ENCODE results near the gene FUT8. TPM values are rescaled to one million over a fixed set of nuclear protein-coding genes. Genes with fewer than 3 reads are reported as not detected.

FUT8 gene
- total and polyA plus RNA-seq, 2 of the 8 experiments (the other 6 are each of a cell fraction or from before 2014, with no cell fraction given) = 10.5 to 25.1 TPM

- H3K18ac ChIP-seq (ENCODE audit: extremely low read depth, low read length) = no peak overlapping the region
- H2AFZ ChIP-seq (ENCODE audit: low read length) = no peak overlapping the region
- no peak for DNase-seq (ENCODE audit: low read depth in 1 of 2, low spot score in 2 of 2)
- H4K5ac ChIP-seq (ENCODE audit: insufficient read length, low read depth, low read length) = no peak overlapping the region
- no peak overlapping the region for H3K27ac ChIP-seq (ENCODE audit: low read depth, low read length)
- H4K20me1 ChIP-seq (replicated peaks in 1 of 2; ENCODE audit: control insufficient read depth in 1 of 2, insufficient read depth in 2 of 2, low read length in 2 of 2) = peaks cover 0 to under 1% of the 10 kb centered on the region in 2 experiments
- no peak overlapping the region for H3K9ac ChIP-seq (replicated peaks in 1 of 4; ENCODE audit: extremely low read depth in 1 of 4, low read depth in 3 of 4, low read length in 3 of 4)
- H3K4me2 ChIP-seq (ENCODE audit: insufficient read depth in 1 of 2, low read depth in 2 of 2, low read length in 2 of 2) = no peak overlapping the region
- H2BK120ac ChIP-seq (replicated peaks; ENCODE audit: low read depth, low read length) = no peak overlapping the region
- no peak overlapping the region for H2BK15ac ChIP-seq (ENCODE audit: low read length)
- WGBS, 2 experiments (ENCODE audit: extremely low coverage in 1 of 2, insufficient coverage in 1 of 2, insufficient read length in 1 of 2, insufficient replicate concordance in 2 of 2, low coverage in 1 of 2, low lambda C conversion rate in 2 of 2, missing lambda C conversion rate in 1 of 2) = 11% methylated on average over 1 of the region's 1 CpG; no CpG with 5 or more reads in 1 of the 2 experiments
- no peak overlapping the region for H3K4me3 ChIP-seq (ENCODE audit: extremely low read depth in 1 of 4, insufficient read depth in 2 of 4, low read depth in 3 of 4, low read length in 4 of 4)
- no peaks in the 10 kb centered on the region for H3K79me1 ChIP-seq (ENCODE audit: low read depth, low read length)
- ChIA-PET POLR2A (ENCODE audit: partially characterized antibody) (no interaction called here), CTCF (ENCODE audit: partially characterized antibody) (no interaction called here)
- no peaks in the 10 kb centered on the region for H3K27me3 ChIP-seq (replicated peaks in 1 of 4; ENCODE audit: control insufficient read depth in 3 of 4, extremely low read depth in 1 of 4, insufficient read depth in 3 of 4, low read length in 3 of 4)
- no peak overlapping the region for H2AK5ac ChIP-seq (ENCODE audit: low read depth, low read length)
- no peak for FAIRE-seq
- no peaks in the 10 kb centered on the region; a peak in 1 of 4 replicates for H3K9me3 ChIP-seq (ENCODE audit: insufficient read depth in 2 of 2, low read depth in 1 of 2, low read length in 1 of 2)
- no peak overlapping the region for H3K14ac ChIP-seq (ENCODE audit: insufficient read length)
- no peak for TF ChIP-seq PHF8 (conservative IDR thresholded peaks at IDR 0.05; ENCODE audit: low read depth, low read length)
- no peak for TF ChIP-seq TAF1 (IDR thresholded peaks at IDR 0.05; ENCODE audit: low read depth, low read length)
- TF ChIP-seq MAFK (IDR thresholded peaks at IDR 0.05; ENCODE audit: low read depth, low read length) = no peak
- TF ChIP-seq NRF1 (IDR thresholded peaks at IDR 0.05; ENCODE audit: low read depth, low read length) = no peak
- no peak for TF ChIP-seq YY1 (IDR thresholded peaks at IDR 0.05; ENCODE audit: low read depth, low read length)
- TF ChIP-seq POLR2AphosphoS5 (IDR thresholded peaks at IDR 0.05; ENCODE audit: low read depth, low read length) = no peak
- no peak for TF ChIP-seq TCF12 (IDR thresholded peaks at IDR 0.05; ENCODE audit: low read depth, low read length)
- no peak overlapping the region for H3K23ac ChIP-seq (ENCODE audit: insufficient read length)
- peaks cover 0 to 4% (median 1%) of the 10 kb centered on the region in 4 experiments; a peak in 5 of 7 replicates for H3K4me1 ChIP-seq (replicated peaks in 1 of 4; ENCODE audit: control insufficient read depth in 3 of 4, insufficient read depth in 4 of 4, low read length in 3 of 4)
- no peaks in the 10 kb centered on the region for H3K79me2 ChIP-seq (ENCODE audit: control insufficient read depth in 1 of 2, insufficient read depth in 2 of 2, low read length in 2 of 2)
- no peaks in the 10 kb centered on the region for H3K23me2 ChIP-seq (ENCODE audit: low read depth, low read length)
- no peak overlapping the region for H2BK20ac ChIP-seq (ENCODE audit: low read length)
- H3K4ac ChIP-seq (replicated peaks; ENCODE audit: insufficient read length, low read depth, low read length) = no peak overlapping the region
- no peaks in the 10 kb centered on the region for H3K36me3 ChIP-seq (ENCODE audit: control insufficient read depth in 2 of 4, insufficient read depth in 4 of 4, low read length in 3 of 4)
- no peak overlapping the region for H2BK5ac ChIP-seq (ENCODE audit: low read depth, low read length)
- H2BK12ac ChIP-seq (ENCODE audit: low read depth, low read length) = no peak overlapping the region
- no peak overlapping the region for H3K56ac ChIP-seq (replicated peaks; ENCODE audit: insufficient read length, low read depth, low read length)
- H4K91ac ChIP-seq (replicated peaks; ENCODE audit: insufficient read length, low read length) = no peak overlapping the region
- H4K8ac ChIP-seq (ENCODE audit: extremely low read depth, insufficient read depth, low read length) = no peak overlapping the region
Observed at GRCh38 chr14:65599375-65599774, 186.8 kb downstream of the FUT8 start.

Data from H1 (cell line).